Suppressor macrophage treated with lipopolysaccharide for 4 hours (primary cell): ENCODE measurements around the gene NACC1.
A peak's percentile ranks its signal among the peaks of the same experiment; 100 is the strongest.
"Not testable (repeated sequence)": the region's sequence is repeated elsewhere in the genome, so short reads cannot be mapped to it uniquely, and the experiment has no call there.

Experiments used
- DNase-seq: peaks from one replicate; pipeline ENCODE4 v3.0.0-alpha.2; 2020

Gene NACC1

DNA sequence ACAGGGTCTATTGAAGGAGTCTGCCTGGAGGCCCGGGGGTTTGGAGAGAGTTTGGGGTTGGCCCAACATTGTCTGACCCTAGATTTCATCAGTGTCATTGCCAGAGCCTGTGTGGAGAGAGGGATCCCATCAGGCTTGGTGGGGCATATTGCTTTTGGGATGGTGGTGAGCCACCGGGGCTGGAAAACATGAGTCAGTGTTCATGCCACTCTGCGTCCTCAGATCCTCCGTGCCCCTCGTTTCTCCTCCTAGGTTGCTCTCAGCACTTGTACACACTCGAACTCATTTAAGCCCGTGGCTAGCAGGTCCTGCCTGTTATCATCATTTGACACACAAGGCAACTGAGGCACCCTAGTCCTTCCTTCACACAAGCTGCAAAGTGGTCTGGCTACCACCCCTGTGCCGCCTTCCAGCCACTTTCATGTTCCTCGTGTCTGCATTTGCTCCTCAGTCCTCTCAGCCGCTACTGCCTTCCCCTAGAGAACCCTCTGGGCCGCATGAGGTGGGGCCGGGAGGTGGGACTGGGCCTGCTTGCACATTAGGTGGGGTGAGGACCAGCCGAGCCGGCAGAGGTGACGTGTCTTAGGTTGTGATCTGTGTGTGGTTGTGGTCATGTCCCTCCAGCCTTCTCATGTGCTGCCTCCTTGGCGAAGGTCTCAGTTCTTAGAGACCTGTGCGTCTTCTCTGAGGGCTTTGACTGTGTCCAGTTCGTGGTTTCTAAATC is 3.6 kb downstream of the NACC1 start:
- DNase-seq, result no peak

DNA sequence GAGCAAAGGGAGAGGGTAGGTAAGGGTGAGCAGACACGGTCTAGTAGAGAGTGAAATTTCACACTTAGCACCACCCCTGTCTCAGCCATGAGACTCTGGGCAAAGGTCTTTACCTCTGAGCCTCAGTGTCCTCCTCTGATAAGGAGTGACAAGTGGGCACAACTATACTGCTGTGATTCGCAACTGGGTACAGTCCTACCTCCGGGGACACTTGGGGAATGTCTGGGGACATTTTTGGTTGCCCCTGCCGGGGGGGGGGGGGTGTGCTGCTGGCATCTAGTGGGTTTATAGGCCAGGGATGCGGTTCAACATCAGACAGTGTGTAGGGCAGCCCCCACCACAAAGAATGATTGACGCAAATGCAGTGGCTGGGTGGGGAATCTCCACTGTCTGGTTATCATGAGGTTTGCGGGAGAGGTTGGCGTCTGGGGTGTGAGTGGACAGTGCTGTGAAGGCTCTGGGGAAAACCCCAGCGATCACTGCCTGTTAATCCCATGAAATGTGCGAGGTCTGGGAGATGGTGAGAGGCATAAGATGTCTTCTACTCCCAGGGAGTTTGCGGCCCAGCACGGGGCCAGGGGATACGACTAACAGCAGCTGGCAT is 4.3 kb downstream of the NACC1 start:
- DNase-seq, result no peak

DNA sequence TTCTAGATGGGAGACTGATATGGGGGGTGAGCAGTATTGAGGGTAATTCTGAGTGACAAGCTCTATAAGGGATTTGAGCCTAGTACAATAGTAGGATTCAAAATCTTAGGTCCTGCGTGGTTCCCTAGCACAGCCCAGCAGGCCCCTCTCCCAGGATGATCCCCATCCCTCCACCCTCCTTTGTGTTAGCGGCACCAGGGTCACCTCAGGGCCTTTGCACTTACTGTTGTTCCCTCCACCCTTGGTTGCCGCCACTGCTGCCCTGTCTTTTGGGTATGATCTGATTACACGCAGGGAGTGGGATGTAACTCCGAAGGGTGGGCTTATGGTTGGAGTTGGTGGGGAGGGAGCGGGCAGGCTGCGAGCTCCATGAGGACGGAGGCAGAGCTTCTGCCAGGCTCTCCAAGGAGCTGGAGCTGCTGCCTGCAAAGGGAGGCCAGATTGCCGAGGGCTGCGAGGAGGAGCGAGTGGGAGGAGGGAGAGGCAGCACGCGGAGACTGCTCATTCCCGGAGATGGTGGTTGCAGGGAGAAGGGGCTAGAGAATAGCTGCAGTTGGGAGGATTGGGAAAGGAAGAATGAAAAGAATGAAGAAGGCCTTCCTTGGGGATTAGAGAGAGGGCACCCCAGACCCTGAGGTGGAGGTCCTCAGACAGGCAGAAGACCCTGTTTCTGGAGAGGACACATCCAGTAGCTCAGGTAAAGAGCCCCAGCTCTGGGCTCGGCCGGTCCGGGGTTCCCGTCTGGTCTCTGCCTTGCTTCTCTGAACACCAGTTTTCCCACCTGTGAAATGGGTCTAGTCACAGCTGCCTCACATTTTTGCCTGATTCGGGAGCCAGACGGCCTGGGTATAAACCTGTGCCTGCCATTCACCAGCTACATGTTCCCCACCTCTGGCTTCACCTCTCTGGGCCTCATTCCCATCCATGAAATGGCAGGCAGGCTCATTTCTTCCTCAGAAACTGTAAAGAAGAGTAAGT is 5.2 kb downstream of the NACC1 start:
- no peak for DNase-seq

DNA sequence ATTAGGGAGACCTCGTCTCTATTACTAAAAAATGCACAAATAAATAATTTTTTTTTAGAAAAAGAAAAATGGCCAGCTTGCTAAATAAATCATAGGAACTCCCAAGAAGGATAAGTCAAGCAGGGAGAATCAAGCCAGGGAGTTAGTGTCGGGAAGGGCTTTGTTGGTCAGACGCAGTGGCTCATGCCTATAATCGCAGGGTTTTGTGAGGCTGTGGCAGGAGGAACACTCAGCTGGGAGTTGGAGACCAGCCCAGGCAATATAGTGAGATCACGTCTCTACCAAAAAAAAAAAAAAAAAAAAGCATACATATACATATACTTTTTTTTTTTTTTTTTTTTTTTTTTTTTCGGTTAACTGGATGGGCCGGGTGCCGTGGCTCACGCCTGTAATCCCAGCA is 9.0 kb downstream of the NACC1 start:
- DNase-seq, result no peak

DNA sequence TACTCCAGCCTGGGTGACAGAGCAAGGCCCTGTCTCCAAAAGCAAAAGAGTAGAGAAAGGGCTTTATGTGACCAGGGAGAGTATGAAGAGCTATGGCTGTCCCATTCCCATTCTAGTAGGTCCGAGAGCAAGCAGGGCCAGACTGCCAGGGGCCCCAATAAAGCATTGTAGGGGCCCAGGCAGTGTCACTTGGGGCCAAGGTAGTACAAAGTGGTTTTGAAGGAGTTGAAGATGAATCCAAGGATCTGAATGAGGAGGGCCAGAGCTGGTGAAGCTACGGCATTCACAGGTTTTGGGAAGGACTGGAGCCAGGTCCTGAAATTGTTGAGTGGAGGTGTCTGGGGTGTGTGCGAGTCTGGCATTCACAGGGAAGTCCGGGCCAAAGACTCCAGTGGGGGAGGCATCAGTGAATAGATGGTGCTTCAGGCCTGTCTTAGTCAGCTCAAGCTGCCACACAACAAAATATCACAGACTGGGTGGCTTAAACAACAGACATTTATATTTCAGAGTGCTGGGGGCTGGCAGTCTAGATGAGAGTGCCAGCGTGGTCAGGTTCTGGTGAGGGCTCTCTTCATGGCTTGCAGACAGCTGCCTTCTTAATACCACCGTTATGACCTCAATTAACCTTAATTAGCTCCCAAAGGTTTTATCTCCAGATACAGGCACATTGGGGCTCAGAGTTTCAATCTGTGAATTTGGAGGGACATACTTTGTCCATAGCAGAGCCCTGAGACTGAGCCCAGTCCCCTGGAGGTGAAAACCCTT is 9.9 kb downstream of the NACC1 start:
- DNase-seq, result no peak

- no peak for DNase-seq
These were observed 10.5 kb downstream of the NACC1 start for GRCh38 chr19:13128583-13128982.

- no peak for DNase-seq
These were observed 11.3 kb downstream of the NACC1 start for GRCh38 chr19:13129384-13129783.

GRCh38 chr19:13130886-13131490 is 12.9 kb downstream of the NACC1 start:
- DNase-seq, result no peak

DNA sequence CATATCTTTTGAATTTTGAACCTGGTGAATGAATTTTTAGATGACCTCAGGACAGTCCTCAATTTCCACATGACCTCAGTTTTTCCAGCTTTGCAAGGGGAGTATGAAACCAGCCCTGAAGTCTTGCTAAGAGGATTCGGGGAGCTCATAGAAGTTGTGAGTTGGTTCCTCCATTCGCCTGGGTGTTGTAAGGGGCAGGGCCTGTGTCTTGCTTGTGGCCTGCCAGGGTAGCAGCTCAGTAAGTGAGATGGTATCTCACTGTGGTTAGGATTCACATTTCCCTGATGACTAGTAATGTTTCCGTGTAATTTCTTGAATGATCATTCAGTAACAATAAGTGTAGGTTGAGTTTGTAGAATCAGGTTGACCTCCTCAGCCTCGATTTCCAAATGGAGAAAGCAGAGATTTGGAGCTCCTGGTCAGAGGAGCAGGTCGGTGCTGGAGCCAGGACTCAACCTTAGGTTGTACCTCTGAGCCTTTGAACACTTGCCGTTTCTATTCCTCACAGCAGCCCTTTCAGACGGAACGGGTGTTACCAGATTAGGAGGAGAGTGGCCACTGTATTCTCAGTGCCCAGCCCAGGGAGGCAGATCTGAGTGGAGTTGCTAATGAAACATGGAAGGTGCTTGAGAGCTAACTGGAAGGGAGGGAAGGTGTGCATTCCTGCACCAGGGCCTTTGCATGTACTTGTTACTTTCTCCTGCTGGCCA is 14.6 kb downstream of the NACC1 start:
- no peak for DNase-seq

DNA sequence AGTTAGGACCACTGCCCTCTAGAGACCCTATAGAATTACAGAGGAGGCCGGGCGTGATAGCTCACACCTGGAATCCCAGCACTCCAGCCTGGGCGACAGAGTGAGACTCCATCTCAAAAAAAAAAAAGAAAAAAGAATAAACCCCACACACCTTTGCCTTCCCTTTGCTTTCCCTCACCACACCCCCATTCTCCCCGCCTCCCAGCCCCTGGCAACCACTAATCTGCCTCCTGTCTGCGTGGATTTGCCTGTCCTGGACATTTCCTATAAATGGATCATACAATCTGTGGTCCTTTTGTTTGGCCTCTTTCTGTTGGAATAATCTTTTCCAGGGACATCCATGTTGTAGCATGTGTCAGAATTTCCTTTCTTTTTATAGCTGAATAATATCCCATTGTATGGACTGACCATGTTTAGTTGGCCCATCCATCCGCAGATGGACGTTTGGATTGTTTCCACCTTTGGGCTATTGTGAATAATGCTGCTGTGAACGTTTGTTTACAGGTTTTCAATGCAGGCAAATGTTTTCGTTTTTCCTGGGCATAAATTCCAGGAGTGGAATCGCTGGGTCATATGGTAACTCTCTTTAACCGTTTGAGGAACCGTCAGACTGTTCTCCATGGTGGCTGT is 15.3 kb downstream of the NACC1 start:
- DNase-seq, result no peak

GRCh38 chr19:13134626-13135025 is 16.6 kb downstream of the NACC1 start:
- no peak for DNase-seq

GRCh38 chr19:13135068-13136062 is 17.3 kb downstream of the NACC1 start:
- no peak for DNase-seq

DNA sequence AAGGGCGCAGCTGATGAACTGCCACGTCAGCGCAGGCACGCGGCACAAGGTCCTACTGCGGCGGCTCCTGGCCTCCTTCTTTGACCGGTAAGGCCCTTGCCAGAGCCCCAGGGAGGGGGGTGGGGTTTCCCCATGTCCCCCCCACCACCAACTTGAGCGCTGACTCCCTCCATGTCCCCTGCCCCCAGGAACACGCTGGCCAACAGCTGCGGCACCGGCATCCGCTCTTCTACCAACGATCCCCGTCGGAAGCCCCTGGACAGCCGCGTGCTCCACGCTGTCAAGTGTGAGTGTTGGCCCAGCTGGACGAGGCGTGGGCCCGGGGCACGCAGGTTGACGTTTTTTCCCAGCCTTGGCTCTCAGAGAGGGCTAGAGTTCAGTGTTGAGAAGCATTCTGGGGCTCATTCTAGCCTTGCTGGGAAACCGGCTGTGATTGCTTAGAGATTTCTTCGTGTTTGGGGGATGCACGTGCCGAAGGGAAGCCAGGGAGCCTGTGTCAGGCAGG is 19.3 kb downstream of the NACC1 start:
- no peak for DNase-seq

DNA sequence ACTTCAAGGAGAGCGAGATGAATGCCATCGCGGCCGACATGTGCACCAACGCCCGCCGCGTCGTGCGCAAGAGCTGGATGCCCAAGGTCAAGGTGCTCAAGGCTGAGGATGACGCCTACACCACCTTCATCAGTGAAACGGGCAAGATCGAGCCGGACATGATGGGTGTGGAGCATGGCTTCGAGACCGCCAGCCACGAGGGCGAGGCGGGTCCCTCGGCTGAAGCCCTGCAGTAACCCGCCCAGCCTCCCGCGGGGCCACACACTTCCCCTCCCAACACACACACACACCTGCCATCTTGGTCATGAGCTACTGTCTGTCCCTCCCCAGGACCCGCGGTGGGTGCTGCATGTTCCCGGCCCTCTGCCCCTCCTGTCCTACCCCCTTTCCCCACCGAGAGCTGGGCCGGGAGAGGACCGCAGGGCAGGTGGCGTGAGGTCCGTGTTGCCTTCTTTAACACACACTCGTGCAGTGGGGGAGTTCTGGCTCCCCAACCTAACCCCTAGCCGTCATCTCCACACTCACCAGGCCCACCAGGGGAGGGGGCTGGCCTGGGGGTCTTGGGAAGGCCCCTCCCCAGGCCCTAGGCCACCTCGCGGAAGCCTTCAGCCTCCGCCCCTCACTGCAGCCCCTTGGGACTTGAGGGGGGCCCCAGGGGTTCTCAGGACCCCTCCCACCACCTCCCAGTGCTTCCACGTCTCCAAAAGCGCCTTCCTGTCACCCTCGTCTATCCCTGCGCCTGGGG is 20.3 kb downstream of the NACC1 start:
- no peak for DNase-seq

GRCh38 chr19:13138916-13139198 is 20.8 kb downstream of the NACC1 start:
- DNase-seq, result no peak

GRCh38 chr19:13139633-13140311 is 21.7 kb downstream of the NACC1 start:
- DNase-seq, result no peak

GRCh38 chr19:13146763-13147563 is 28.9 kb downstream of the NACC1 start:
- peak; percentile 90 for DNase-seq

DNA sequence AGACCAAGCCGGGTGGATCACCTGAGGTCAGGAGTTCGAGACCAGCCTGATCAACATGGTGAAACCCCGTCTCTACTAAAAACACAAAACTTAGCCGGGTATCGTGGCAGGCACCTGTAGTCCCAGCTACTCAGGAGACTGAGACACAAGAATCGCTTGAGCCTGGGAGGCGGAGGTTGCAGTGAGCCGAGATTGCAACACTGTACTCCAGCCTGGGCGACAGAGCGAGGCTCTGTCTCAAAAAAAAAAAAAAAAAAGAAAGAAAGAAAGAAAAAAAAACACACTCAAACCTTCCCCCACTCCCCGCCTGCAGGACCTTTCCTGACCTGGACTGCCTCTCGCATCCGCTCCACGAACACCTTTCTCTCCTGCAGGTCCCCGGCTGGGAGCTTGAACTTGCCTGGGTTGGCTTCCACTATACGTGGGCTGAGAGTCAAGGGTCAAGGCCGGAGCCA is 31.1 kb downstream of the NACC1 start:
- DNase-seq, result not testable (repeated sequence)
